Kidney epithelial cell (primary cell): Measurements from ENCODE around the gene GNAI3. TPM values are rescaled to one million over a fixed set of nuclear protein-coding genes. Genes with fewer than 3 reads are reported as not detected.

ENCODE experiments used
- DNase-seq: peaks from one replicate; pipeline ENCODE4 v3.0.0-alpha.2; 2010; ENCODE audit warnings: low read depth
- H3K27me3 ChIP-seq: 2 replicates; pipeline ENCODE4 v1.6.0; 2011; ENCODE audit warnings: low read length; ENCODE audit not compliant: control insufficient read depth, insufficient read depth
- H3K36me3 ChIP-seq: 2 replicates; pipeline ENCODE4 v1.5.1; 2011; ENCODE audit warnings: low read length; ENCODE audit not compliant: control insufficient read depth, insufficient read depth
- H3K4me3 ChIP-seq: 2 replicates; pipeline ENCODE4 v1.5.1; 2011; ENCODE audit warnings: low read depth, mild to moderate bottlenecking, control low read depth, low read length
- total RNA-seq: library from RNA; depleted of rRNA; stranded (reverse); fragments of >200 nt; gene quantifications from 2 replicates; pipeline ENCODE4 v1.2.3, GENCODE V29; 2015
- TF ChIP-seq, protein P1 (sequence below): IDR thresholded peaks from 2 replicates; pipeline ENCODE4 v1.5.1; 2011; ENCODE audit warnings: mild to moderate bottlenecking, moderate library complexity, low read length, control low read depth, inconsistent platforms; ENCODE audit not compliant: insufficient read depth, poor library complexity, severe bottlenecking

Gene GNAI3
- total RNA-seq, 1 donor from 2014 or later = 11.9 TPM

DNA sequence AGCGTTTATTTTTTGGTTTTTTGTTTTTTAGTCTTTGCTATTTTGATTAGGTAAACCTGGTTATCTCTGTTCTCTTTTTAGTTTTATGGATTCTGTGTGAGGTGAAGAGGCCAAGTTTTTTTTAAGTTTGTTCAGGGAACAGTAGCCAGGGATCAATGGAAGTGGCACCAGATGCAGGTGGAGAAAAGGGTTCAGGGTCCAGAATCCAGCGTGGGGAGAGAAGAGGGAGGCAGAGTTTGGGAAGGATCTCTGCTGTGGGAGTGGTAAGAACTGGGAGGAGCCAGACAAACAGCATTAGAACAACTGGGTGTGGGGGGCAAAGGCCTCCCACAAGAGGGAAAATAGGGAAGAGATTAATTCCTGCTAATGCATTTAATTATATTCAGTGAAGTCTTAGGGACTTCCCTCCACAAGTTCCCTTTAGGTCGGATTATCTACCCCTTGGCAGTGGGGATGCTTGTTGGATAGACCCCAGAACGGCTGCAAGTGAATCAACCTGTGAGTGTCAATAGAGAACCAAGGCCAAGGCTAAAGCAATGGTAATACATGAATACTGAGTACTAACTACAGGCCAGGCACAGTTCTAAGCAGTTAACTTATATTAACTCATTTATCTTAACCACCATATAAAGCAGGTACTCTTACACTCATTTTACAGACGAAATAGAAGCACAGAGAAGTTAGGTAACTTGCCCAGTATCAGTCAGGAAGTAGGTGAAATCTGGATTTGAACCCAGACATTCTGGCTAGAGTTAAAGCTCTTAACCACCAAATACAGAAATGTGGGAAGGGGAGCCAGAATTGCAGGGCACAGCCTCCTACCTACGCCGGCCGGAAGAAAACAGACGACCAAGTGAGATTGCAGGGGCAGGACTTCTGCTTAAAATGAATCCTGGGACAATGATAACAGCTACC lies 70.5 kb downstream of the GNAI3 start:
- H3K4me3 ChIP-seq = peak overlapping the region; percentile 96
- H3K27me3 ChIP-seq = no peaks in the 10 kb centered on the region
- TF ChIP-seq, protein P1, sequence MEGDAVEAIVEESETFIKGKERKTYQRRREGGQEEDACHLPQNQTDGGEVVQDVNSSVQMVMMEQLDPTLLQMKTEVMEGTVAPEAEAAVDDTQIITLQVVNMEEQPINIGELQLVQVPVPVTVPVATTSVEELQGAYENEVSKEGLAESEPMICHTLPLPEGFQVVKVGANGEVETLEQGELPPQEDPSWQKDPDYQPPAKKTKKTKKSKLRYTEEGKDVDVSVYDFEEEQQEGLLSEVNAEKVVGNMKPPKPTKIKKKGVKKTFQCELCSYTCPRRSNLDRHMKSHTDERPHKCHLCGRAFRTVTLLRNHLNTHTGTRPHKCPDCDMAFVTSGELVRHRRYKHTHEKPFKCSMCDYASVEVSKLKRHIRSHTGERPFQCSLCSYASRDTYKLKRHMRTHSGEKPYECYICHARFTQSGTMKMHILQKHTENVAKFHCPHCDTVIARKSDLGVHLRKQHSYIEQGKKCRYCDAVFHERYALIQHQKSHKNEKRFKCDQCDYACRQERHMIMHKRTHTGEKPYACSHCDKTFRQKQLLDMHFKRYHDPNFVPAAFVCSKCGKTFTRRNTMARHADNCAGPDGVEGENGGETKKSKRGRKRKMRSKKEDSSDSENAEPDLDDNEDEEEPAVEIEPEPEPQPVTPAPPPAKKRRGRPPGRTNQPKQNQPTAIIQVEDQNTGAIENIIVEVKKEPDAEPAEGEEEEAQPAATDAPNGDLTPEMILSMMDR = no peak
- no peak for DNase-seq
- no peaks in the 10 kb centered on the region for H3K36me3 ChIP-seq

DNA sequence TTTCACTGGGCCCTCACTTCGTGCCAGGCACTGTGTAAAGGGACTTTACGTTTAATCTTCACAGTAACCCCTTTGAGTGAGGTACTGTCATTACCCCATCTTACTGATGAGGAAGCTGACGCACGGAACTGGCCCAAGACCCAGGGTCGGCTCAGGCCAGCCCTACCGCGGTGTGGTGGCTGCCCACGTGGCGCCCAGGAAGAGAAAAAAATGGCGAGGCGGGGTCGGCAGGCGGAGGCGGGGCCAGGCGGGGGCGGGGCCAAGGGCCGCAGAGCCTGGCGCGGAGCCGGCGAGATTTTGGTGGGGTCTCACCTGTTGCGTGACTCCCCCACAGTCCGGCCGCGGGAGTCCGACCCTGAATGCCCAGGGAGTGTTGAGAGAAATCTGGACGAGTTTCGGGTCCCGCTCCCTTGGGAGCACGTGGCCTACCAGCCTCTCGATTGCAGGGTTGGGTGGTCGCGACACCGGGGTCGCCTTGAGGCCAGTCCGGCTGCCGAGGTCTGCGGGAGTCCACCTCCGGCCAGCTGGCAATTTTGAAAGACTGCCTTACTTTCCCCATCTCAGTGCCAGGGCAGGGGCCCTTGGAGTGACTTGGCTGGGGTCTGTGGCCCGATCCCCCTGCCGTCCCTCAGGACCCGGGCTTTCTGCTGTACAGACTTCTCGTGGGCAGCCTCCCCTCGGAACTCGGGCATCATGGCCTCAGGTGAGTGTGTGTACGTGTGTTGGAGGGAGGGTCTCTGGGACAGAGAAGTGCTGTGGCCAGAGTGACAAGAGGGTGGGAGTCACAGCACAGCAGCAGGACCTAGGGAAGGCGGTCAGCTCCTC lies 71.4 kb downstream of the GNAI3 start, which contains the start of the genes AMPD2 and GNAT2:
Gene AMPD2, plus strand, starts transcription at position 262 of the 825 bp plus-strand sequence. CDS start 1,339 bp downstream, outside the sequence.
Gene GNAT2, minus strand, starts transcription at position 41 of the 825 bp plus-strand sequence. CDS start 6,746 bp downstream, outside the sequence.
- TF ChIP-seq, protein P1 = no peak
- DNase-seq = no peak
- peak within 1 kb of the TSS; percentile 96 for H3K4me3 ChIP-seq
- H3K36me3 ChIP-seq = no peaks in the 10 kb centered on the region
- H3K27me3 ChIP-seq = no peaks in the 10 kb centered on the region

DNA sequence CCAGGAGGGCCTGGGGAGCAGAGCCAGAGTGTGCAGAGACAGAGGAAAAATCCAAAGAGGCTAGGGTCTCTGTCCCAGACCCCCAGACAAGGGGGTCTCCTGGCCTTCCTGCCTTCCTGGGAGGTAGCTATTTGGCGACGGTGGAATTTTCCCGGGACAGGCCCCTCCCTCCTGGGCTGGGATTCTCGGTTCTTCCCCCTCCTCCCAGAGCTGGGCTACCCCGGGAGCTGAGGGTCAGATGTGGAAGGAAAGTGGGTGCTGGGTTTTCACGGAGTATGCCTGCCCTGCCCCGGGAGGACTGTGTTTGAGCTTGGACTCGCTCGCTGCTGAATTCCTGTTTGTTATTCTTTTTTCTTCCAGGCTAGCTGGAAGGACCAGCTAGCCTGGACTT lies 72.0 kb downstream of the GNAI3 start:
- DNase-seq = no peak
- TF ChIP-seq, protein P1 = no peak
- H3K36me3 ChIP-seq = no peaks in the 10 kb centered on the region
- H3K4me3 ChIP-seq = peak overlapping the region; percentile 96
- H3K27me3 ChIP-seq = no peaks in the 10 kb centered on the region

DNA sequence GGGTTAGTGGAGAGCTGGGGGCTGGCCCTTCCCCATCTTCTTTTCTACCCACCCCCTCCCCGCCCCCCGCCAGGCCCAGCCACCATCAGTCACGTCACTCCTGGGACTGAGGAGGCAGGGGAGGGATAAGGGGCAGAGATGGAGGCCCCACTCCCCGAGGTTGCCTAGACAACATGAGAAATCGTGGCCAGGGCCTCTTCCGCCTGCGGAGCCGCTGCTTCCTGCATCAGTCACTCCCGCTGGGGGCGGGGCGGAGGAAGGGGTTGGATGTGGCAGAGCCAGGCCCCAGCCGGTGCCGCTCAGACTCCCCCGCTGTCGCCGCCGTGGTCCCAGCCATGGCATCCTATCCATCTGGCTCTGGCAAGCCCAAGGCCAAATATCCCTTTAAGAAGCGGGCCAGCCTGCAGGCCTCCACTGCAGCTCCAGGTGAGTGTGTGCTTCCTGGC lies 72.4 kb downstream of the GNAI3 start:
- TF ChIP-seq, protein P1 = no peak
- Histone ChIP-seq H3K27me3 (no peaks in the 10 kb centered on the region), H3K36me3 (no peaks in the 10 kb centered on the region), H3K4me3 (peak overlapping the region; percentile 96)
- peak; percentile 78 for DNase-seq

DNA sequence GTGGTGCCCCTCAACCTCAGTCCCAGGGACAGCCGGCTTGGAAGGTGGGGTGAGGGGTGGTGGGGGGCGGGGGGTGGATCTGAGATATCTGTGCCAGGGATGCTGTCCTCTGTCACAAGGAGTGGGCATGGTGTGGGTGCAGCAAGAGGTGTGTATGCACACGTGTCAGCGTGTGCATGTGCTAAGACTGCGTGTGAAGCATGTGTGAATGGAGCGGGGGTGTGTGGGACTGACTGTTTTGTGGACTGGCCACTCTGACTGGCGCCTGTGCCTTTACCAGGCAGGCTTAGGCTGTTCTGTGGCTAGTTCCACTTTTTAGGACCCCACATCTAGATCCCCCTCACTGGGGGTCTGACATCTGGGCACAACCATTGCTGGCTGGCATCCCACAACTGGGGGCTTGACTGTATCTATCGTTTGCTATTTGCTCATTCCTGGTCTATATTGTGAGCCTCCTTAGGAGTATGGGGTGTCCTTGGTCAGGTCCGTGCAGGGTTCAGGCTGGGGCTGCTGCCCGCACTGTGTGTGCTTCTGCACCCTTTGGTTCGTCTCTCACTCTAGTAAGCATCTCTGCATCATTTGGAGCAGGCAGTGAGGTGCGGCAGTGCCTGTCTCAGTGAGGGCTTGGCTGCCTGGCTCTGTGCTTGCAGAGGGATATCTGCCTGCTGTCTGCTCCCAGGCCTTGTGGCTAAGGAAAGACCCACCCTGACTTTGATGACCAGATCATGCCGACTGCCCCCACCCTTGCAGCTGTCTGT lies 73.1 kb downstream of the GNAI3 start:
- TF ChIP-seq, protein P1 = no peak
- Histone ChIP-seq H3K4me3 (peak overlapping the region; percentile 96), H3K36me3 (no peaks in the 10 kb centered on the region), H3K27me3 (no peaks in the 10 kb centered on the region)
- no peak for DNase-seq
